Neural cell (in vitro differentiated cells): ENCODE measurements around the gene APP.

Source experiments
- EZH2 ChIP-seq: fragments of 200-600, 300-800 bp; shearing (Covaris generic), sonication (generic); IDR thresholded peaks from 2 replicates; pipeline ENCODE4 v1.6.1; 2014; ENCODE audit warnings: antibody characterized with exemption, low read length, borderline replicate concordance, mild to moderate bottlenecking; ENCODE audit not compliant: insufficient read depth, poor library complexity, severe bottlenecking
- POLR2AphosphoS5 ChIP-seq: IDR thresholded peaks from 2 replicates; pipeline ENCODE4 v1.6.1; 2012
- TF ChIP-seq, protein P1 (sequence below): fragments of 450-650 bp; IDR thresholded peaks from 2 replicates; pipeline ENCODE4 v1.5.1; 2014; ENCODE audit warnings: antibody characterized with exemption, mild to moderate bottlenecking, moderate library complexity; ENCODE audit not compliant: poor library complexity, severe bottlenecking

- TF ChIP-seq, protein P1, sequence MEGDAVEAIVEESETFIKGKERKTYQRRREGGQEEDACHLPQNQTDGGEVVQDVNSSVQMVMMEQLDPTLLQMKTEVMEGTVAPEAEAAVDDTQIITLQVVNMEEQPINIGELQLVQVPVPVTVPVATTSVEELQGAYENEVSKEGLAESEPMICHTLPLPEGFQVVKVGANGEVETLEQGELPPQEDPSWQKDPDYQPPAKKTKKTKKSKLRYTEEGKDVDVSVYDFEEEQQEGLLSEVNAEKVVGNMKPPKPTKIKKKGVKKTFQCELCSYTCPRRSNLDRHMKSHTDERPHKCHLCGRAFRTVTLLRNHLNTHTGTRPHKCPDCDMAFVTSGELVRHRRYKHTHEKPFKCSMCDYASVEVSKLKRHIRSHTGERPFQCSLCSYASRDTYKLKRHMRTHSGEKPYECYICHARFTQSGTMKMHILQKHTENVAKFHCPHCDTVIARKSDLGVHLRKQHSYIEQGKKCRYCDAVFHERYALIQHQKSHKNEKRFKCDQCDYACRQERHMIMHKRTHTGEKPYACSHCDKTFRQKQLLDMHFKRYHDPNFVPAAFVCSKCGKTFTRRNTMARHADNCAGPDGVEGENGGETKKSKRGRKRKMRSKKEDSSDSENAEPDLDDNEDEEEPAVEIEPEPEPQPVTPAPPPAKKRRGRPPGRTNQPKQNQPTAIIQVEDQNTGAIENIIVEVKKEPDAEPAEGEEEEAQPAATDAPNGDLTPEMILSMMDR = no peak
- TF ChIP-seq POLR2AphosphoS5 = no peak
- TF ChIP-seq EZH2 = no peak
Measured at GRCh38 chr21:26177187-26177586, 6.6 kb upstream of the APP start.
